Common myeloid progenitor, CD34-positive (primary cell): Measurements from ENCODE around the gene ADAM19.

ENCODE experiments used
- CTCF ChIA-PET: fragments of 350-600 bp; sonication (Branson Sonifier 250); formaldehyde crosslinking; loops from one replicate; lab custom pipeline; 2021; ENCODE audit warnings: antibody characterized with exemption; lab: Charles Lee
- POLR2A ChIA-PET: fragments of 350-600 bp; sonication (Branson Sonifier 250); formaldehyde crosslinking; loops from one replicate; lab custom pipeline; 2021; ENCODE audit warnings: antibody characterized with exemption; lab: Charles Lee
- DNase-seq, 3 donors: peaks; one replicate each; pipeline versions ENCODE4 v3.0.0 to v3.0.0-alpha.2; 2013
- H3K27ac ChIP-seq, 2 experiments: 1 replicate in 1 of 2; 2 replicates in 1 of 2; pipeline ENCODE4 v1.7.0; 2013; ENCODE audit warnings: inconsistent platforms in 2 of 2, low read length in 2 of 2, mild to moderate bottlenecking in 2 of 2, low read depth in 1 of 2, moderate library complexity in 1 of 2; ENCODE audit not compliant: severe bottlenecking in 2 of 2, insufficient read depth in 1 of 2, poor library complexity in 1 of 2
- H3K27me3 ChIP-seq, 5 experiments: replicated peaks in 2 of 5; 1 replicate in 3 of 5; 2 replicates in 2 of 5; pipeline versions ENCODE4 v1.6.1 to v1.7.0; 2013; ENCODE audit warnings: low read length in 4 of 5, mild to moderate bottlenecking in 2 of 5, moderate library complexity in 2 of 5, inconsistent platforms in 1 of 5; ENCODE audit not compliant: insufficient read depth in 5 of 5, control insufficient read depth in 4 of 5
- H3K36me3 ChIP-seq, 4 experiments: 1 replicate in 2 of 4; 2 replicates in 2 of 4; pipeline versions ENCODE4 v1.6.1 to v1.7.0; 2013; ENCODE audit warnings: low read length in 3 of 4, control low read depth in 1 of 4, mild to moderate bottlenecking in 1 of 4; ENCODE audit not compliant: control insufficient read depth in 4 of 4, insufficient read depth in 4 of 4
- H3K4me1 ChIP-seq, 4 experiments: 1 replicate in 3 of 4; 2 replicates in 1 of 4; pipeline versions ENCODE4 v1.6.1 to v1.7.1; 2013; ENCODE audit warnings: low read length in 3 of 4, mild to moderate bottlenecking in 3 of 4, control low read depth in 1 of 4, inconsistent platforms in 1 of 4, moderate library complexity in 1 of 4; ENCODE audit not compliant: control insufficient read depth in 4 of 4, insufficient read depth in 4 of 4; ENCODE audit errors: control extremely low read depth in 1 of 4
- H3K4me3 ChIP-seq, 7 experiments: 1 replicate in 4 of 7; 2 replicates in 3 of 7; pipeline versions ENCODE4 v1.5.1 to v1.7.0; 2013; ENCODE audit warnings: mild to moderate bottlenecking in 7 of 7, low read length in 6 of 7, moderate library complexity in 6 of 7, inconsistent platforms in 2 of 7, low read depth in 2 of 7, control low read depth in 1 of 7; ENCODE audit not compliant: insufficient read depth in 4 of 7, control insufficient read depth in 1 of 7; ENCODE audit errors: extremely low read depth in 1 of 7
- H3K9me3 ChIP-seq, 5 experiments: 1 replicate in 4 of 5; 2 replicates in 1 of 5; pipeline versions ENCODE4 v1.6.1 to v1.7.1; 2013; ENCODE audit warnings: low read length in 4 of 5, mild to moderate bottlenecking in 2 of 5, inconsistent platforms in 1 of 5, low read depth in 1 of 5, moderate library complexity in 1 of 5; ENCODE audit not compliant: control insufficient read depth in 4 of 5, insufficient read depth in 2 of 5; ENCODE audit errors: control extremely low read depth in 1 of 5
- WGBS: methylation state at CpG from one replicate; pipeline ENCODE4 v1.1.5; 2013; ENCODE audit not compliant: insufficient coverage; 5-methylcytosine and 5-hydroxymethylcytosine counted together

ADAM19 gene

DNA sequence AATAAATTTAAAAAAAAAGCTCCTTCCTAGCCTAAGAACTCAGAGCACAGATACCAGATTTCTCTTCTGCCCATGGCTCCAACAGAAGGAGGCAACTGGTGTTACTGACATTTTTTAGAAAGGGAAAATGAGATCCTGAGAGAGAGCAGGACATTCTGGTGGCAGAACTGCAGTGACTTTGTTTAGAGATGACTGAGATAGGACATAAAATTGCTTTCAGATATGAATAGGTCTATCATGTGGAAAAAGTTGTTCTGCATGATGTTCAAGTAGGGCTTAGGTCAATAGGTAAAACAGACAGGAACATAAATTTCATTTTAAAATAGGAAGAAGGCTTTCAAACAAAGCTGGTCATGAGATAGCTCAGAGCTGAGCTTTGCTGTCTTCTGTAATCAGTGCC is 66.0 kb downstream of the ADAM19 start:
- CTCF ChIA-PET = interaction anchor here (0.9 kb wide), 1 partner anchor 15 kb away, joined by 3 read pairs; no protein-coding TSS in a partner anchor
- no peaks in the 10 kb centered on the region for H3K36me3 ChIP-seq
- POLR2A ChIA-PET = no interaction called here
- peaks cover 0 to 5% (median 4%) of the 10 kb centered on the region in 4 experiments for H3K4me1 ChIP-seq
- H3K4me3 ChIP-seq = no peak overlapping the region
- H3K27me3 ChIP-seq = no peaks in the 10 kb centered on the region
- H3K9me3 ChIP-seq = no peaks in the 10 kb centered on the region
- H3K27ac ChIP-seq = no peak overlapping the region
- DNase-seq = no peak

DNA sequence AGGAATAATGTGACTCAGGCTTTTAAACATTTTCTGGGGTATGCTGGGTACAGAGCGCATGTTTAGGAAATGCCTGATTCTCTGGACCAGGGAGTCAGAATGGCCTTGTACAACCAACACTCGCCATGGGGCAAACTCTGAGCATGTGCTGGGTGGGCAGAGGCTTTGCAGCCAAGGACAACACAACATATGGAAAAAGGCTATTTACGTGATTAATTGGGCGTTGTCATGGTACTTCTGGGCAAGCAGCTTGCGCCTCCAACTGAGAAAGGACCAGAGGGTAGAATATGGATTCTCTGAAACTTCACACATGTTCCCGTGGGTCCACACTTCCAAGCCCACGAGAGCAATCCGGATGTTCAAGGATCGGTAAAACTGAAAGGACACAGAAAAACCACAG is 66.5 kb downstream of the ADAM19 start:
- ChIA-PET CTCF (interaction anchor here (0.9 kb wide), 1 partner anchor 15 kb away, joined by 3 read pairs; no protein-coding TSS in a partner anchor), POLR2A (no interaction called here)
- Histone ChIP-seq H3K9me3 (no peaks in the 10 kb centered on the region), H3K27me3 (no peaks in the 10 kb centered on the region), H3K4me3 (no peak overlapping the region), H3K4me1 (peaks cover 0 to 5% (median 4%) of the 10 kb centered on the region in 4 experiments), H3K27ac (no peak overlapping the region), H3K36me3 (no peaks in the 10 kb centered on the region)
- no peak for DNase-seq
- WGBS = 95% methylated on average over 5 of the region's 9 CpGs

DNA sequence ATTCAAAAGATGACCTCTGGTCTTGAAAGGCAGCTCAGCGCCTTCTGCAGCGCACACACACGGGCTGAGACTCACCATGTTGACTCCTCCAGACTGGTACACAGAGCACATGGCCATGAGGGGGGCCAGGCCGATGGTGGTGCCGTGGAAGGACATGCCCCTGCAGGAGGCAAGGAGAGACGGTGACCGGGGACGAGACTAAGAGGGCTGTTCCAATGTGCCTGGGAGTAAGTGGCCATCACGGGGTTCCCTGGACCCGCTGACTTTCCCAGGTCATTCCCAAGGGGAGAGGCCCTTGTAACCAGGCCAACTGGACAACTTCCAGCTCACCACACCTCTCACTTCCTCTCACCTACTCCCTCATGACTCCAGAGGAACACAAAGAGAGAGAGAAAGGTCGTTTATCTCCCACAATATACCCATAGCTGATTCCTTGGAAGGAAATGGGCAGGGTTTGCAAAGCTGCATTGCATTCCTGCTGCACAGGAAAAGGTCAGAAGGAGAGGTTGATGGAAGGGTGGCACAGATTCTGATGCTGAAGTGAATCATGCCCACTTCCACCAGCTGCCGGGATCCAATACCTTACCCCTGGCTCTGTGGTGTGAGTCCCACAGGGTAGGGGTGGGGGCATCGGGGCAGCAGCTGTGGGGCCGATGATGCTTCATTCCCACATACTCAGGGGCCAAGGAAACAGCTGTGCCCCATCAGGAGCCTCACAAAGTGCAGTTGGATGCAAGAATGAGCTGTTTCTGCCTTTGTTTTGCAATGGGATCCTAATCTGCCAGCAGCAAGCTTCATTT is 68.4 kb downstream of the ADAM19 start:
- no peak overlapping the region for H3K27ac ChIP-seq
- no peak for DNase-seq
- no peaks in the 10 kb centered on the region for H3K36me3 ChIP-seq
- H3K4me3 ChIP-seq = no peak overlapping the region
- H3K9me3 ChIP-seq = no peaks in the 10 kb centered on the region
- H3K4me1 ChIP-seq = peaks cover 2 to 14% (median 5%) of the 10 kb centered on the region in 4 experiments
- 96% methylated on average over 6 of the region's 14 CpGs for WGBS
- ChIA-PET POLR2A (no interaction called here), CTCF (no interaction called here)
- H3K27me3 ChIP-seq = no peaks in the 10 kb centered on the region

DNA sequence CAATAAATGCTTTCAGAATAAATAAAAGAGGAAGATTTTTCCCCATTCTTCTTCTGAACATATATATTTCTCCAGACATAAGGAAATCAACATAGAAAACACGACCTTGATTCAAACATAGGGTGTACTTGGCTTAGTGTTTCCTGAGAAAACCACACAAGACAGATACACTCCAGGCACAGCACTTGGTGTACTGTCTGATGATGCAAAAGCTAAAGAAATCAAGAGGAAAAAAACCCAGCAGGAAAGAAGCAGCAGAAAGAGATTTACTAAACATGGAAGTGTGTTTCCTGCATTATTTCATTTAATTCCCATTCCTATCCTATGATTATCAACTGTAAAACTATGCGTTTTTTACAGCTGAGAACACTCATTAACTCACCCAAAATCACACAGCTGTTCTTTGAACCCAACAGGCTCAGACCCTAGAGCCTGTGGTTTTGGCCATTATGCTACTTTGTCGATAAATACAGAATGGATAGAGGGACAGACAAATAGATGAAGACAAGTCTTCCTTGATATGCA is 69.4 kb downstream of the ADAM19 start:
- 50% methylated on average over 2 of the region's 3 CpGs for WGBS
- CTCF ChIA-PET = interaction anchor here (0.6 kb wide), 1 partner anchor 180 kb away, joined by 3 read pairs; no protein-coding TSS in a partner anchor
- Histone ChIP-seq H3K9me3 (no peaks in the 10 kb centered on the region), H3K27ac (no peak overlapping the region), H3K36me3 (no peaks in the 10 kb centered on the region), H3K4me1 (peaks cover 7 to 25% (median 13%) of the 10 kb centered on the region in 4 experiments), H3K27me3 (no peaks in the 10 kb centered on the region), H3K4me3 (no peak overlapping the region)
- DNase-seq = no peak
- POLR2A ChIA-PET = no interaction called here

DNA sequence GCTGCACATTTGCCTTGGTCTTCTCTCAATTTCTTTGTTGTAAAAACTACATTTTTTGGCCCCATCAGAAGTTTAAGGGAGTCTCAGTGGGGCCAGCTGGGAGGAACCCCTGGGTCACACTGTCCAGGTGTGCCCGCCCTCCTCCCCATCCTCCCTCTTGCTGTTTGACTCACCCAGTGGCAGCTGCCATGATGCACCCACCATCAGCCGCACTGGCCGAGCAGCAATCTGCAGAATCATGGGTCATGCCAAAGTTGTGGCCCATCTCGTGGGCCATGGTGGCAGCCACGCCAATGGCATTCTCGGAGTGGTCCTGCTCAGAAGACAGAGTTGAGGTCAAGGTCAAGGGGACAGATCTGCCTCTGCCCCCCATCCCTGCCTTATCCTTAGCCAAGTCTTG is 70.1 kb downstream of the ADAM19 start:
- ChIA-PET CTCF (interaction anchor here (0.6 kb wide), 2 partner anchors 179 to 267 kb away, joined by 3 read pairs; no protein-coding TSS in a partner anchor), POLR2A (interaction anchor here (0.6 kb wide), 1 partner anchor 66 kb away, joined by 4 read pairs; no protein-coding TSS in a partner anchor)
- Histone ChIP-seq H3K27me3 (no peaks in the 10 kb centered on the region), H3K4me3 (no peak overlapping the region), H3K9me3 (no peaks in the 10 kb centered on the region), H3K4me1 (peaks cover 7 to 26% (median 14%) of the 10 kb centered on the region in 4 experiments), H3K27ac (no peak overlapping the region), H3K36me3 (no peaks in the 10 kb centered on the region)
- no peak for DNase-seq
- WGBS = 97% methylated on average over 6 of the region's 6 CpGs

DNA sequence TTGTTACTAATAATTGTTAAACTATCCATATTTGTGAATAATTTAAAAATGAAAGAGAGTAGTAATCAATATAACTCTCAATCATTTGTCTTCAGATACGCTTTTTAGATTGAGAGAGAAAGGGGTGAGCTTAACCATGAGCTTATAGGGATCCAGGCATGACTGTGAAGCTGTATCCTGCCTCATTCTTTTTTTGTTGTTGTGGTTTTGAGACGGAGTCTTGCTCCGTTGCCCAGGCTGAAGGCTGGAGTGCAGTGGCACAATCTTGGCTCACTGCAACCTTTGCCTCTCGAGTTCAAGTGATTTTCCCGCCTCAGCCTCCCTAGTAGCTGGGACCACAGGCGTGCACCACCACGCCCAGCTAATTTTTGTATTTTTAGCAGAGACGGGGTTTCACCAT is 71.5 kb downstream of the ADAM19 start:
- no peak overlapping the region for H3K4me3 ChIP-seq
- H3K27me3 ChIP-seq = no peaks in the 10 kb centered on the region
- H3K36me3 ChIP-seq = no peaks in the 10 kb centered on the region
- no peaks in the 10 kb centered on the region for H3K9me3 ChIP-seq
- ChIA-PET POLR2A (interaction anchor here (0.6 kb wide), 1 partner anchor 228 kb away, joined by 3 read pairs; no protein-coding TSS in a partner anchor), CTCF (interaction anchor here (0.8 kb wide), 2 partner anchors 12 to 57 kb away, joined by 3 read pairs; no protein-coding TSS in a partner anchor)
- 98% methylated on average over 7 of the region's 8 CpGs for WGBS
- H3K27ac ChIP-seq = no peak overlapping the region
- no peak for DNase-seq
- peaks cover 7 to 26% (median 14%) of the 10 kb centered on the region in 4 experiments for H3K4me1 ChIP-seq
